GM12874 (cell line): ENCODE measurements around the gene TYR.

Source experiments
- CTCF ChIP-seq: IDR thresholded peaks from 2 replicates; pipeline ENCODE4 v1.5.1; 2011; ENCODE audit warnings: low read depth, mild to moderate bottlenecking, control low read depth, low read length, moderate library complexity; ENCODE audit not compliant: insufficient read depth

TYR gene

GRCh38 chr11:89279176-89279575, 101.5 kb downstream of the TYR start:
- TF ChIP-seq CTCF: no peak

- no peak for TF ChIP-seq CTCF
These were observed 116.4 kb downstream of the TYR start for GRCh38 chr11:89293965-89294679.

GRCh38 chr11:89321401-89321800, 143.7 kb downstream of the TYR start:
- no peak for TF ChIP-seq CTCF

- no peak for TF ChIP-seq CTCF
These were observed 150.2 kb downstream of the TYR start for GRCh38 chr11:89327885-89328284.
